OCI-M2 (cell line): Measurements from ENCODE around the gene SCNN1G.
"Not testable (repeated sequence)": the region's sequence is repeated elsewhere in the genome, so short reads cannot be mapped to it uniquely, and the experiment has no call there.

Source experiments
- DNase-seq: peaks from one replicate; lab custom pipeline; 2025; ENCODE audit not compliant: unreplicated experiment; lab: John Stamatoyannopoulos, UW

SCNN1G gene

DNA sequence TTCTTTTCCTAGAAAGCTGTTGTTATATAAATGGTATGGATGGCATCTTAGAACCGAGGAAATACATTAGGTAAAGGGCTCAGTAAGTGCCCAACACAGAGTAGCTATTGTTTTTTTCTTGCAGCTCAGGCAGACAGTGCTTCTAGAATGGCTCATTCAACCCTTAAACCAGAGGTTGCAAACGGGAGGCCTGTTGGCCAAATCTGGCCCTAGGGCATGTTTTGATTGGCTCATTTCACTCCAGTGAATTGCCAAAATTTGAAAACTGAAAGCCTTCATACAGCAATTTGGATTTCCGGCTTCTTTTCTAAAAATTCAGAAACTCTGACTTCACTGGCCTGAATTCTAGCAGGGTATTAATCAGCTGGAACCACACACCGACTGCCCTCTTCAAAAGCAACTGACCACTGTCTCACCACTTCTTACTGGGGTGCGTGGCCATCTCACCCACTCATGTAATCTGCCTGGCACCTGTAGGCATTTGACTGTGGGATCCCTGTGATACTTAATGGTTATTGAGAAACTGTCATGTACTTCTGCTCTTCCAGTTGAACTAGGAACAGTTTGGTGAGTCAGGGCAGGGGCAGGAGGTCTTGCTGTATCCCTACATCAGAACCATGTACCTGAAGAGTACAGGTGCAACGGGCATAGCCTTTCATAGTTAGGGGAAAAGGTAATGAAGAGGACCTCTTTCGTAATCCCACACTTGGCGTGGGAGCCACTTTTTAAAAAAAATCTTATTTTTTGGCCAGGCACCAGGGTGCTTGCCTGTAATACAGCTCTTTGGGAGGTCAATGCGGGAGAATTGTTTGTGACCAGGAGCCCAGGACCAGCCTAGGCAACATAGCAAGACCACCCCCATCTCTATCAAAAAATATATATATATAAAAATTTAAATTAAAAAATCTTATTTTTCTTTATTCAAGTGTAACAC lies 66.0 kb downstream of the SCNN1G start:
- DNase-seq, result no peak

DNA sequence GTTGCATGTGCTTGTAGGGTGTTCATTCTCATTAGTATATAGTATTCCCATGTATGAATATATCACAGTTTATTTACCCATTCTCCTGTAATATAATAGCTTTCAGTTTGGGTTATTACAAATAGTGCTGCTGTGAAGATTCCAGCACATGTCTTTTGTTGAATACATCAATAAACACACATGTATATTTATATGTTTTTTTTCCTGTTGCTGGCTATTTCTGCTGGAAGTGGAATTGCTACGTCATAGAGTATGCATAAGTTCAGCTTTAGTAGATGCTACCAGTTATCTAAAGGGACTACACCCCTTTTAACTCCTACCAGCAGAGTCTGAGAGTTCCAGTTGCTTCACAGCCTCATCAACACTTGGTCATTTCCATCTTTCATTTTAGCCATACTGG lies 67.3 kb downstream of the SCNN1G start:
- DNase-seq, result no peak

DNA sequence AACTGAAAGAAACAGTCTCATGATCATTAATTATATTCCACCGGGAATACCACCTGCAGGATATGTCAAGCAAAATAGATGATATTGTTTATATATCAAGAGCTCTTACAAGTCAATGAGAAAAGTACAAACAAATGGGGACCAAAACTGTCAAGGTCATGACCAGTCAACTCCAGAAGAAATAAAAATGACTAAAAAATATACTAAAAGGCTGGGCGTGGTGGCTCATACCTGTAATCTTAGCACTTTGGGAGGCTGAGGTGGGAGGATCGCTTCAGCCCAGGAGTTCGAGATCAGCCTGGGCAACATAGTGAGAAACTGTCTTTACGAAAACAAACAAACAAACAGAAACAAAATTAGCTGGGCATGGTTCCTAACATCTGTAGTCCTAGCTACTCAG lies 69.8 kb downstream of the SCNN1G start:
- no peak for DNase-seq

DNA sequence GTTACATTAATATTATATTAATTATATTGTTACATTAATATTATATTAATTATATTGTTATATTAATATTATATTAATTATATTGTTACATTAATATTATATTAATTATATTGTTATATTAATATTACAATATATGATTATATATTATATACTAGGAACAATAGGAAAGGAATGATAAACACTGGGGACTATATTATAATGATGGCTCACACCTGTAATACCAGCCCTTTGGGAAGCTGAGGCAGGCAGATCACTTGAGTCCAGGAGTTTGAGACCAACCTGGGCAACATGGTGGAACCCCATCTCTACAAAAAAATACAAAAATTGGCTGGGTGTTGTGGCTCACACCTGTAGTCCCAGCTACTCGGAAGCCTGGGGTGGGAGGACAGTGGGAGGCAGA lies 71.1 kb downstream of the SCNN1G start:
- not testable (repeated sequence) for DNase-seq

DNA sequence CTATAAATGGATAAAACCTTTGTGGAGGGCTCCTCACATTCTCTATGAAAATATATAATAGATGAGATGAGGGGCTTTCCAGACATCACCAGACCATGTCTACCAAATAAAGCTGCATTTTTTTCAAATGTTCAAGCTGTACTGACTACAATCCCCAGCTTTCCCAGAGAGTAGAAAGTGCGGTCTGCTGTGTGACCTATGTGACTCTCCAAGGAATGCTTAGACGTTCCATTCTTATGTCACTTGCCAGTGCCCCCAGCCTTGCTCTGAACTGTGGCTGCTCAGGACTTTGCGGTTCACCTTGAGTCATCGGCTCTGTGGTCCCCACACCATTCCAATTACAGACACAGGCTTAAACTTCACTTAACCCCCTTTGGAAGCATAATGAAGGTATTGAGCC lies 71.8 kb downstream of the SCNN1G start:
- no peak for DNase-seq

DNA sequence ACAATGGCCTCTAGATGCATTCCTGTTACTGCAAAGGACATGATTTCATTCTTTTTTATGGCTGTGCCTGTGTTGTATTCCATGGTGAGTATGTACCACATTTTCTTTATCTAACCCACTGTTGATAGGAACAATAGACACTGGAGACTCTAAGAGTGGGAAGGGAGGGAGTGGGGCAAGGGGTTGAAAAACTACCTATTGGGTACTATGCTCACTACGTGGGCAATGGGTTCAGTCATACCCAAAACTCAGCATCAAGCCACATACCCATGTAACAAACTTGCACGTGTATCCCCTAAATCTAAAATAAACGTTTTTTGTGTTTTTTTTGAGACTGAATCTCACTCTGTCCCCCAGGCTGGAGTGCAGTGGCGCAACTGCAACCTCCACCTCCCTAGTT lies 72.5 kb downstream of the SCNN1G start:
- no peak for DNase-seq

DNA sequence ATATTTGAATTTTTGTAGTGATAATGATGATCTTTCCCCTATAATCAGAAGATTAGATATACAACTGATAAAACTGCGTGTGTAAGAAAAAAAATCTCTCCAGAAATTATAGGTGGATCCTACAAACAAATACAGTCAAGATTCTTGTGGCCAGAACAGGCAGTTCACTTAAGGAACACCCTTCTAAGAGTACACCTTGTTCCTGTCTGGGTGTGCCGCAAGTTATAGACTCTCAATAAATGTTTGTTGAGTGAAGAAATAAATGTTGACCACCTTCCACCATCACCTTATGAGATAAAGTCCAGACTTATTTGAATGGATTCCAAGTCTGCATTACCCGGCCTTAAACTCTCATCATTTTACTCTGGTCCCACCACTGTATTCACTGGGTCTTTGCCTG lies 73.9 kb downstream of the SCNN1G start:
- DNase-seq, result no peak

DNA sequence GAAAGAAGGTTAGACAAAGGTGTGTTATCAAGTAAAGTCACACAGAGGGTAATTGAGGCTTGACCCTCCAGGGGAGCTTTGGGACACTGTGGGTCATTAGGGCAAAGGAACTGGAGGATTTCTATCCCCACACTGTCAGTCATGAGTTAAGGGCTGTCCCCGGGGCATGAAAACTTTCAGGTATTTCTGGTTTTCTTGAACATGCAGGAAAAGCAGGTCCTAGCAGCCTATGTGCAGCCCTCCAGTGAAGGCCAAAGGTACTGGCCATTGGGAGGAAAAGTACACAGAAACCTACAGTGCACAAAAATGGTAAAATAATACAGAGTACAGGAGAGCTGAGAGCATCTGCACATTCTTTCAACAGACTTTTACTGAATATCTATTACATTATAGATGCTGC lies 75.1 kb downstream of the SCNN1G start:
- DNase-seq, result no peak

DNA sequence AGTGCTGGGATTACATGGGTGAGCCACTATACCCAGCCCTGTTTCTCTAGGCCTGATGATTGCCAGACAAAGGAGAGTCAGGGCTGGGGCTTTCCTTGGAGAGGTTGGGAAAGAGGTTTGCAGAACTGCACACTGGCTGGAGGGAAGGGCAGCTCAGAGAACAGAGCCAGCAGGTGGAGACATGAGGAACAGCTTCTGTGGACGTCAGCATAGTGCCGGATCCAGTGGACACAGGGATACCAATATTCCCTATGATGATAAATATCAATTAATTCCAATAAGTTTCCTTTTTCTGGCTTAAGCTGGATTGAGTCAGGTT lies 76.3 kb downstream of the SCNN1G start:
- no peak for DNase-seq
